Stimulated activated CD4-positive, alpha-beta T cell treated with anti-CD3 and anti-CD28 coated beads, Interleukin-15, amount 100 ng/mL, for 24 hours (primary cell): Measurements from ENCODE around the gene DNAJA4.
A peak's percentile ranks its signal among the peaks of the same experiment; 100 is the strongest.

ENCODE experiments used
- DNase-seq: peaks from one replicate; pipeline ENCODE4 v3.0.0-alpha.2; 2020

DNAJA4 gene

DNA sequence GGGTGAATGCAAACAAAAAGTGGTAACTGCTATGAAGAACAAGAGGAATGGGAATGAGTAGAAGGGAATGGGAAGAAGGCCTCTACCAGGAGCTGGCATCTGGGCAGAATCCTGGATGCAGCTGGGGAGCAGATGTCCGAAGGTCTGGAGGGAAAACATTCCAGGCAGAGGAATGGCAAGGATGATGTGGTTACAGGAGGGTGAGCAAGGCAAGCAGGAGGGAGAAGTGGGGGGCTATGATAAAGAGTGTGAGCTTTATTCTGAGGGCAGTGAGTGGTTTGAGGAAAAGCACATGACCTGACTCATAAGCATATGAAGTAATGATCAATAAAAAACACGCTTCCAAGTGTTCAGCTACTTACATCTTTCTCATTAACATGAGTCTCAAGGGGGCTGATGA lies 18.0 kb downstream of the DNAJA4 start:
- DNase-seq, result no peak

DNA sequence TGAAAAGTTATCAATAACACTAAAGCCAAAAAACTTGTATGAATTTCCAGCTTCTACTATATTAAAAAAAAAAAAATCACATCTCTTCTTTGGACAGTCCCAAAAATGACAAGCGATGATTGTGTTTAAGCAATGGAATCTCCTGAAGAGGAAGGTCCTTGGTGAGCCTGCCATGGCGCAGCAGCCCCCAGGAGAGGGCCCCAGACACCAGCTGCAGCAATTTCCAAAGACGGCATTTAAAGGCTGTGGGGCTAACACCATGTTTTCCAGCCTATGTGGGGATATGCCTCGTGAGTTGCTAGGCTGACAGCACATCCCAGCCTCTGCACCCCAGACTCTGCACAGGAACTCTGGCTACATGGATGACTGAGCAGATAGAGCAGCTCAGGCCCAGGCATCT lies 20.4 kb downstream of the DNAJA4 start:
- DNase-seq, result no peak

DNA sequence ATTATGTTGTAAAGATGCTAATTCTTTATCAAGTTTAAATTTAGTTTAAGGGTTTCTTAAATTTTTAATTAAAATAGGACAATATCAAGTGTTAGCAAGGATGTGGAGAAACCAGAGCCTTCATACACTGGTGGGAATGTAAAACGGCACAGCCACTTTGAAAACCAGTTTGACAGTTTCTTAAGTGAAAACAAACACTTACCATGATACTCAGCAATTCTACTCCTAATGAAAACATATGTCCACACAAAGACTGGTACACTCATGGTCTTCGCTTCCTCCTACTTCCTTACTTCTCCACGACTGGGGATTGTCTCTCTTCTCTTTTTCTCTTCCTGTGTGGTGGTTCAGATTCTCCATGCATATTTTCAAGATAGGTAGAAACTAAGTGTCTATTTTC lies 25.9 kb downstream of the DNAJA4 start:
- DNase-seq, result no peak

GRCh38 chr15:78291052-78291451 lies 26.7 kb downstream of the DNAJA4 start:
- no peak for DNase-seq

DNA sequence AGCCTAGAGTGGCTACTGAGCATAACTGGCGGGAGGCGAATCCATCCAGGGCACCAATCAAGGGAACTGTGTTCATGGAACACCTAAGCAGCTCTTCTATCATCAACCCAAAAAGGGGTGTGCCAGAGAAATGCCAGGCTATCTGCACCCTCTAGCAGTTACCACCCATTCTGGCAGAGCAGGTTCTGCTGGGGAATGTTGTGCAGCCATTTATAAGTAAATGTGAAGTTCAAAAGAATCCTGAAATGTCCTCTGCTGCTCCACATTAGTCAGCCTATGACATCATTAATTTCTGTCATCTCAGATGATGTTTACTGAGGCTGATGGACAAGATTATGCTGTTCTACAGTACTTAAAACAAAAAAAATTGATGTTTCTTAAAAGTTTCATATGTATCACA lies 27.3 kb downstream of the DNAJA4 start:
- DNase-seq, result no peak

DNA sequence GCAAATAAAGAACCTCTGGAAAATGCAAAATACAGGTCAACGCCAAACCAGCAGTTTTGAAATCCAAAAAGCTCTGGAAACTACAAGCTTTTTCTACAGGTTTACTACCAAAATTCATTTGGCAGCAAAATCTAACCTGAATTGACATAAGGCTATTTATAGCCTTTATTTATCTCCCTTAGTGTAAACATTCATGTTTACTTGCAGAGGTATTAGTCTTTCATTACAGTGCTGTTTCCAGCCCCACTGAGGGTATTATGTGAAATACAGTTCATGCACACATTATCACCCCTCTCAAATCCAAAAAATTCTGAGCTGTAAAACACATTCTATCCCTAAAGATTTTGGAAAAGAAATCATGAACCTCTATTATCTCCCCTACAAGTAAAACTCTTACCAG lies 27.9 kb downstream of the DNAJA4 start:
- no peak for DNase-seq

DNA sequence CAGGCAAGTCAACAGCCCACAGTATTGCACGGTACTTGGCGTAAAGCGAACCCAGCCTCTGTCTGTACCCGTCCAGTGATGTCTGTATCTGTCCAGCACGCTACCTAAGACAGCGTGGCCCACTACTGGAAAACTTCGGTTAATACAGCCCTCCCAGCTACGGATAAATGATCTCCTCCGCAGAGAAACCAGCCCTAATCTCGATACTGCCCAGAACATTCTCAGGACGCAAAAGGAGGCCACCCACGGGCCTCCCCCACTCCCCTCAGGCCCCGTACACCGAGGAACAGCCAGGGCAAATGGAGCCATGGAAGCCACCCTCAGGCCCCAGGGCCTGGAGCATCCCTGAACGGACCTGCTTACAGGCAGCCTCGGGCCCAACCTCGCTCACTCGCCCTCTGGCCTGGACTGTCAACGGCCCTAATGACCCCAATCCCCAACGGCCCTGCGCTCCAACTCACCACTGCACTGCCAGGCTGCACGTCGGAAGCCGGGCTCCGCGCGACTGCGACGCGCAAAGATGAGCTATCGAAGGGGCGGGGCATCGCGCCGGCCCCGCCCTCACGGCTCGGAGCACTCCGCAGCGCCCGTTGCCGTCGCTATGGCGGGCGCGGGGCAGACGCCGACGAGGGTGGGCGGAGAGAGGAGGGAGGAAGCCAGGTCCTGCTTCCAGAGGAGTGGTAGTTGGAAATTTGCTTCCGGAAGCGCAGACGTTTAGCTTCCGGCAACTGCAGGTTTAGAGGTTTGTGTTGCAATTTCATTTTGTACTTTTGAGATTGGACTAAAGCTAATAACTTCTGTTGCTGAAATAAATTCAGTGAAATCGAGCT lies 35.0 kb downstream of the DNAJA4 start, which contains the start of gene SKIC8:
SKIC8 (minus strand) TSS at position 509 of the 830 bp plus-strand sequence. CDS start 3,923 bp downstream, outside the sequence.
- DNase-seq, result peak; percentile 95

DNA sequence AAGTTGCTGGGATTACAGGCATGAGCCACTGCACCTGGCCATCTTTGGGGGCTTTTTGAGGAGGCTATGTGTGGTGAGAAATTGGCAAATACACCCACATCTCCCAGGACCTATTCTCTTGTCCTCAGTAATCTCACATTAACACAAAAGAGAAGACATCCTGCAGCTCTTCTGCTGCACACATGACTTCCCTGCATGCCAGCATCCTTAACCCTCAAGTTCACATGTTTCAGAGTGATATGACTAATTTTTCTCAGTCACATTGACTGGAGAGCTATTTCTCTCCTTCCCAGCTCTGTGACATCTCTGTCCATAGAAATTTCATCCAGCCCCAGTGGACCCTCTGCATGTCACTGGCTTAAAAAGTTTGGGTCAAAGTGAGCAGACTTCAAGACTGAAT lies 37.0 kb downstream of the DNAJA4 start:
- no peak for DNase-seq

GRCh38 chr15:78301828-78302227 lies 37.5 kb downstream of the DNAJA4 start:
- no peak for DNase-seq

GRCh38 chr15:78302579-78303312 lies 38.4 kb downstream of the DNAJA4 start:
- no peak for DNase-seq

- no peak for DNase-seq
Observed at GRCh38 chr15:78304216-78305066, 40.1 kb downstream of the DNAJA4 start.

DNA sequence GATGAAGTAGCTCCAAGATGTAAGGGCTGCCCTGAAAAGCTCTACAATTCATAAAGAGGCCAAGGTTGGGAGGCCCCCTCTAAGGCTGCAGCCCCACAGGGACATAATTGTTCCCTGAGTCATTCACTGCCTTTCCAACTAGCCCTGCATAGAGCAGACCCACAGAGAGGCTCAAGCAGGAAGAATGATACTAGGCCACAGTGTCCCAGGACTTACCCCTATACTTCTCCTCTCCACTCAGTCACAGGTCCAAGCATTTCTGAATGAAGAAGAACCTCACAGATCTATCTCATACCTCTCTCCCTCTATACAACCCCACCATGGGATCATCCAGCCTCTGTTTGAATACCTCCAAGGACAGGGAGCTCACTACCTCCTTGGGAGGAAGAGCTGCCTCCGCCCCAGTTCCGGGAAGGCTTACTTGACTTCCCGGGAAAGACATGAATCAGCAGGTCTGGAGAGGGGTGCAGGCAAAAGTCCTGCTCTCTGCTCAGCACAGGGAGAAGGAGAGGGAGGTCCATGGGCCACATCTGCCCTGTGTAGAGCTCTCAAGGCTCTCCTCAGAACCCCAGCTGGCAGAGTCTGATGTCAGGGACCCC lies 41.9 kb downstream of the DNAJA4 start:
- no peak for DNase-seq

- no peak for DNase-seq
Observed at GRCh38 chr15:78307976-78308375, 43.6 kb downstream of the DNAJA4 start.

DNA sequence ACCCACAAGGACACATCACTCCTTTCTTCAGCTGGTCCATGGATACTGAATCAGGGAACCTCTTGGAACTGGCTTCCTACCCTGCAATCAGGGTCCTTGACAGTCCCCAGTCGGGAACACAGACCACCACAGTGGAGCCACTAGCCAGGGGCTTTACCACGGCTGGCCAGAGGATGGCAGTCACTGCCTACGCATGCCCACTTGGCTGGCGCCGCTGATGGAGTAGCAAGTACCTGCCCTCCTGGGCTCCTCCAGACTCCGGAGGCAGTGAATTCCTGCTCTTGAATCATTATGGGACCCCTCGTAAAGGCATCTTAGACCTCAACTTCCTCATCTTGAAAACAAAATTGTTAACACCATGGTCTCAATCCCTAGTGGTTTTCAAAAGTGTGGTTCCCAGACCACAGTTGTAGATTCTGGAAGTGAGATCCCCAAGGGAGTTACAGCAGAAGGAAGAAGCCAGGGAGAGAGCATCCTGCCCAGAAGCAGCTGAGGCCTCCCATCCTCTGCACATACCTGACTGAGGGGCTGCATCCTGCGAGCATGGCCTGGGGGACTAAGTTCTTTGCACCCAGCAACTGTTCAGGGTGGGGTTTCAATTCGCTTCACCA lies 44.2 kb downstream of the DNAJA4 start:
- peak; percentile 74 for DNase-seq

DNA sequence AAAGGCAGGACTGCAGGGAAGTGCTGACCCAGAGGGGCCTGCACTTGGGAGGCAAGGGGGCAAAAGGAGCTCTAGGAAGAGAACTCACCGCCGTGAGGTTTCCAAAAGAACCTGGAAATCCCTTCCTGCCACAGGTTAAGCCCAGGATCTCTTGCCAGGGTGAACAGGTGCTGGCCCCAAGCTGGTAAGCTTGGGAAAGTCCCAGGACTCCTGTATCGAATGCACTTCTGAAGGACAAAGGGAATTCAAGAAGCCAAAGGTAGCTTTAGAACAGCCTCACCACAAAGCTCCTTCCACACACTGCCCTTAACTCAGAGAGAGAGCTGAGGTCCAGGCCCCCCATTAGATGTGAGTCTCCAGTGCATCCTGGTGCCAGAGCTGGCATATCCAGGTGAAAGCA lies 46.9 kb downstream of the DNAJA4 start:
- no peak for DNase-seq

GRCh38 chr15:78312536-78312935 lies 48.2 kb downstream of the DNAJA4 start:
- DNase-seq, result no peak

GRCh38 chr15:78312957-78313356 lies 48.6 kb downstream of the DNAJA4 start:
- no peak for DNase-seq

DNA sequence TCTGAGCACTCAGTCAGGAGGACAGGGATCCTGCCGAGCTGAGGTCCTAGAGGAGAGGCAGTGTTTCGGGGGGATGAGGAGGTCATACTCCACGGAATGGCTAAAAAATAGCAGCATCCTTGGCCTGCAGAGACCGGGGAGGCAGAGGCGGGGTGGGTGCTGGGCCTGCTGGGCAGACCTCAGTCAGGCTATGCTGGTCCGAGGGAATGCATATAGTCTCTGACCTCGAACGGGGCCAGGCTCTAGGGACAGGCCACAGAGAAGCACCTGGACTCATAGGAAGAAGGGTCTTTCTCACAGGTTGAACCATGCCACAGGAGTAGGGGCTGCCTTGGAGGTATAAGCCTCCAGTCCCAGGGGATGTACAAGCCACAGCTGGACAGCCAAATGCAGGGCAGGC lies 49.0 kb downstream of the DNAJA4 start:
- DNase-seq, result no peak

- DNase-seq, result no peak
Observed at GRCh38 chr15:78314181-78314581, 49.8 kb downstream of the DNAJA4 start.

DNA sequence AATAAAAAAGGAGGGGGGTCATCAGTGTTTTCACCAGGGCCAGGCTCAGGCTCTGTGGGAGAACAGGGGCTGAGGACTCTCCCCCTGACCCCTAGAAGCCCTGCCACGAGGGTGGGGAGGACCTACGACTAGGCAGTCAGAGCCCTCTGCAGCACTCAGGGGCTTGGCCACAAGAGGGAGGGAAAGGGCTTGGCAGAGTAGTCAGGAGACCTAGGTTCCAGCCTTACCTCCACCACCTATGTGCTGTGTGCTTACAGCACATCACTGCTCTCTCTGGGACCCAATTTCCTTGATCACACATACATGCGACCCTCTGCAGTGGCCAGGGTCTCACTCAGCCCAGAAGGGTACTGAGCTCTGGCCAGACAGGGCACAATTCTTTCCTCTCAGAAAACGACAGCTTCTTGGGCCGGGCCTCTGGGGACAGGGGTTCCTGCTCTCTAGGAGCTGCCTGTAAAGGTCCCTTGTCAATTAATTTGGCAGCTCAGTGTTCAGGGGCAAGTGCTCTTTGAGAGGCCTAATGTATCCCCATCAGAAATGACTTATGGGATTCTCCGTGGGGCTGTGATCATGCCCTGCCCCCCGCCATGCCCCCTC lies 51.4 kb downstream of the DNAJA4 start:
- DNase-seq, result no peak

GRCh38 chr15:78316283-78317083 lies 52.1 kb downstream of the DNAJA4 start:
- no peak for DNase-seq
